ENCODE data around the gene CDH4. TPM values are rescaled to one million over a fixed set of nuclear protein-coding genes. Genes with fewer than 3 reads are reported as not detected.
A peak's percentile ranks its signal among the peaks of the same experiment; 100 is the strongest.

CDH4 gene
- total RNA-seq, 6 donors from 2014 or later: 0.20 to 1.0 (median 0.40) TPM; not detected in 1

- 73 to 86% methylated on average over 14 to 15 of the region's 15 CpGs for WGBS, 2 donors
- no peak for DNase-seq
- Histone ChIP-seq H3K27ac (no peak overlapping the region), H3K36me3 (no peaks in the 10 kb centered on the region), H3K9me3 (no peaks in the 10 kb centered on the region), H3K4me1 (no peaks in the 10 kb centered on the region), H3K27me3 (no peaks in the 10 kb centered on the region), H3K4me3 (no peak overlapping the region)
- TF ChIP-seq EP300 (IDR thresholded peaks at IDR 0.05) (no peak), POLR2AphosphoS5 (IDR thresholded peaks at IDR 0.05) (no peak), POLR2A (IDR thresholded peaks at IDR 0.05) (no peak), CTCF (IDR thresholded peaks at IDR 0.05) (no peak)
- no peak for ATAC-seq (ENCODE audit: low FRiP score in 2 of 2)
Observed at GRCh38 chr20:61435184-61435822, 183.2 kb downstream of the CDH4 start.

GRCh38 chr20:61435823-61436220 is 183.8 kb downstream of the CDH4 start:
- WGBS, 2 donors: 70 to 74% methylated on average over 2 to 3 of the region's 3 CpGs
- Histone ChIP-seq H3K4me3 (no peak overlapping the region), H3K4me1 (no peaks in the 10 kb centered on the region), H3K36me3 (no peaks in the 10 kb centered on the region), H3K27me3 (no peaks in the 10 kb centered on the region), H3K9me3 (no peaks in the 10 kb centered on the region), H3K27ac (no peak overlapping the region)
- ATAC-seq (ENCODE audit: low FRiP score in 2 of 2) (peak in 1 of 2 donors; percentile 31), DNase-seq (no peak)
- TF ChIP-seq POLR2A (IDR thresholded peaks at IDR 0.05) (no peak), EP300 (IDR thresholded peaks at IDR 0.05) (no peak), CTCF (IDR thresholded peaks at IDR 0.05) (no peak), POLR2AphosphoS5 (IDR thresholded peaks at IDR 0.05) (no peak)

GRCh38 chr20:61436283-61436666 is 184.2 kb downstream of the CDH4 start:
- Histone ChIP-seq H3K9me3 (no peaks in the 10 kb centered on the region), H3K36me3 (no peaks in the 10 kb centered on the region), H3K4me1 (no peaks in the 10 kb centered on the region), H3K27ac (no peak overlapping the region), H3K27me3 (no peaks in the 10 kb centered on the region), H3K4me3 (no peak overlapping the region)
- no peak for TF ChIP-seq POLR2AphosphoS5 (IDR thresholded peaks at IDR 0.05)
- no peak for TF ChIP-seq POLR2A (IDR thresholded peaks at IDR 0.05)
- TF ChIP-seq EP300 (IDR thresholded peaks at IDR 0.05): no peak
- no peak for TF ChIP-seq CTCF (IDR thresholded peaks at IDR 0.05)
- no peak for DNase-seq
- WGBS, 2 donors: 51 to 78% methylated on average over 2 of the region's 2 CpGs
- ATAC-seq (ENCODE audit: low FRiP score in 2 of 2): no peak

GRCh38 chr20:61436667-61437279 is 184.7 kb downstream of the CDH4 start:
- no peaks in the 10 kb centered on the region for H3K27me3 ChIP-seq
- no peaks in the 10 kb centered on the region for H3K36me3 ChIP-seq
- H3K9me3 ChIP-seq: no peaks in the 10 kb centered on the region
- no peak for DNase-seq
- ATAC-seq (ENCODE audit: low FRiP score in 2 of 2): no peak
- WGBS, 2 donors: 35 to 46% methylated on average over 8 of the region's 8 CpGs
- no peaks in the 10 kb centered on the region for H3K4me1 ChIP-seq
- no peak overlapping the region for H3K27ac ChIP-seq
- TF ChIP-seq CTCF (IDR thresholded peaks at IDR 0.05) (no peak), POLR2A (IDR thresholded peaks at IDR 0.05) (no peak), EP300 (IDR thresholded peaks at IDR 0.05) (no peak), POLR2AphosphoS5 (IDR thresholded peaks at IDR 0.05) (no peak)
- H3K4me3 ChIP-seq: no peak overlapping the region

Measured in upper lobe of left lung (tissue), 6 donors.